Large intestine (tissue), 3 donors: ENCODE measurements around the gene ESPNL. TPM values are rescaled to one million over a fixed set of nuclear protein-coding genes. Genes with fewer than 3 reads are reported as not detected.

ENCODE experiments used
- DNase-seq, 2 donors: peaks; one replicate each; pipeline versions ENCODE4 v3.0.0 to v3.0.0-alpha.2; 2013
- H3K27ac ChIP-seq: one replicate; pipeline ENCODE4 v1.5.1; 2013; ENCODE audit warnings: low read length
- H3K27me3 ChIP-seq: 2 replicates; pipeline ENCODE4 v1.6.1; 2013; ENCODE audit warnings: low read length; ENCODE audit not compliant: control insufficient read depth, insufficient read depth
- H3K36me3 ChIP-seq: 2 replicates; pipeline ENCODE4 v1.6.1; 2013; ENCODE audit warnings: low read length; ENCODE audit not compliant: control insufficient read depth, insufficient read depth
- H3K4me1 ChIP-seq: one replicate; pipeline ENCODE4 v1.6.1; 2013; ENCODE audit warnings: low read length; ENCODE audit not compliant: control insufficient read depth, insufficient read depth
- H3K4me3 ChIP-seq: one replicate; pipeline ENCODE4 v1.5.1; 2013; ENCODE audit warnings: low read length
- H3K9me3 ChIP-seq: one replicate; pipeline ENCODE4 v1.6.1; 2013; ENCODE audit warnings: mild to moderate bottlenecking, low read depth, low read length, moderate library complexity; ENCODE audit not compliant: control insufficient read depth
- WGBS: methylation state at CpG from one replicate; pipeline ENCODE4 v1.1.5; 2013; ENCODE audit warnings: low lambda C conversion rate; ENCODE audit not compliant: insufficient coverage; 5-methylcytosine and 5-hydroxymethylcytosine counted together
- polyA plus RNA-seq: library from polyadenylated mRNA; unstranded; fragments of 120-200 nt; gene quantifications from one replicate; pipeline ENCODE4 v1.2.1, GENCODE V29; 2013

Gene ESPNL
- polyA plus RNA-seq, 1 donor, result 1.5 TPM

DNA sequence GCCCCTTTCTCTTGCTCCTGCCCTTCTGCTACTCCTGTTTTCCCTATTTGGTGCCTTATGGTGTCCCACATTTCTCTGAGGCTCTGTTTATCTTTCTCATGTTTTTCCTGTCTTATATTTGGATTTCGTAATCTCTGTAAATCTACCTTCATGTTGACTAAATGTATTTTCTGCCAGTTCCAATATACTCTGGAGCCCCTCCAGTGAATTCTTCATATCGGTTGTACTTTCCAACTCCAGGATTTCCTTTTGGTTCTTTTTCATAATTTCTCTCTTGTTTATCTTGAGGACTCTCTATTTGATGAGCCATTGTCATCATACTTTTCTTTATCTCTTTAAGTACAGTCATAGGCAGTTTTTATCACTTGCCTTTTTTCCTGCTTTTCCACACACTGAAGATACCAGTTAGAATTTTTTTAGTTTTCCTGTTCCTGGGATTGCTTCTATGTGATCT lies 20.2 kb upstream of the ESPNL start:
- WGBS, result 100% methylated on average over 2 of the region's 2 CpGs
- Histone ChIP-seq H3K27ac (no peak overlapping the region), H3K36me3 (peaks cover 52% of the 10 kb centered on the region), H3K4me3 (no peak overlapping the region), H3K27me3 (no peaks in the 10 kb centered on the region), H3K4me1 (no peaks in the 10 kb centered on the region), H3K9me3 (peaks cover 10% of the 10 kb centered on the region)
- DNase-seq, result no peak

DNA sequence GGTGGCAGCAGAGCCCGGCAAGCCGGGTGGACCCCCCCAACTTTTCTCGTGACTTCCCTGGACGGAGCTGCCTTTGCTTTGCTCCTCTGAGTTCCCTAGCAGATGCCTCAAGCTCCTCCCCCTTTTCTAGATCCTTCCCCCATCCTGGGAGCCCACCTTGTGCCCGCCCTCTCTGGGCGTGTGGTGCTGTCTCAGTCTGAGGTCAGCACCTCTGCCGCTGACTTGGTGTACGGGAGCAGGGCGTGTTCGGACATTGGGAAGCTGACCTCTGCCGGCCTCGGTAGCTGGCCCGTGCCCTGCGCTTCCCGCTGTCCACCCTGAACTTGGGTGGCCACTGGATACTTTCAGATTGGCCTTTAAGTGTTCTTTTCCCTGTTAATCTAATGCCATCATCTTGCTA lies 19.6 kb upstream of the ESPNL start:
- Histone ChIP-seq H3K4me1 (no peaks in the 10 kb centered on the region), H3K9me3 (peaks cover 10% of the 10 kb centered on the region), H3K4me3 (no peak overlapping the region), H3K27ac (no peak overlapping the region), H3K27me3 (no peaks in the 10 kb centered on the region), H3K36me3 (peaks cover 55% of the 10 kb centered on the region)
- no peak for DNase-seq
- WGBS, result no CpG with 5 or more reads among the region's 15 CpGs

DNA sequence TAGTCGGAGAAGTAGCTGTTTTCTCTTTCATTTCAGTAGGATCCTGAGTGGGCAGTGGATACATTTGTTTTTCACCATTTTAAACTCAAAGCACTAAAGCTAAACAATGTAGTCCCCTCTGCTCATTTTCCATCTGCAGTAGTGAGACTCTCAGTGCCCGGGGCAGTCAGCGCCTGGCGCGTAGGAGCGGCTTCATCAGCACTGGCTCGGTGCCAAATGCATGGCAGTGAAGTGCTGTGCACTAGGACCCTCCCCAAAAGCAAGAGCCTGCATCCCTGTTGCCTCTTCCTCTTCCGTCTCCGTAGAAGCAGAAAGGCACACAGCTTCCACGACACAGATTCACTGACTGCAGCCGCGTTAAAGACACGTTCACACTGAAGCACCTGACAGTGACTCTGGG lies 19.0 kb upstream of the ESPNL start:
- Histone ChIP-seq H3K36me3 (peaks cover 52% of the 10 kb centered on the region), H3K27me3 (no peaks in the 10 kb centered on the region), H3K4me1 (no peaks in the 10 kb centered on the region), H3K9me3 (peaks cover 10% of the 10 kb centered on the region), H3K4me3 (no peak overlapping the region), H3K27ac (no peak overlapping the region)
- WGBS, result no CpG with 5 or more reads among the region's 13 CpGs
- no peak for DNase-seq

DNA sequence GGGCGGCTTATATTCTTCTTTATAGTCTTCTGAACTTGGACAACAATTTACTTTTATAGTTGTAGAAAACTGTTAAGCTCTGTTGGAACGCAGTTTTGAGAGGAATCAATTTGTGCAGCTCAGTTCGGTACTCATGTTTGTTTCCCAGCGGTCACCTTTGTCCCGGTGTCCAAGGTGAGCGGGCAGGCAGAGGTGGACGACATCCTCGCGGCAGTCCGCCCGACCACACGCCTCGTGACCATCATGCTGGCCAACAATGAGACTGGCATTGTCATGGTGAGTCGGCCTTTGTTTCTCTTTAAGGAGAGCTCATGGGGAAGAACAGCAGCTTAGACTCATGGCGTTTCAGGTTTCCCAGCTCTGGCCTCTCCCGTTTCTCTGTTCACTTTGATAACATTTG lies 18.6 kb upstream of the ESPNL start:
- Histone ChIP-seq H3K9me3 (peaks cover 10% of the 10 kb centered on the region), H3K36me3 (peaks cover 52% of the 10 kb centered on the region), H3K4me1 (no peaks in the 10 kb centered on the region), H3K4me3 (no peak overlapping the region), H3K27me3 (no peaks in the 10 kb centered on the region), H3K27ac (no peak overlapping the region)
- WGBS, result 100% methylated on average over 2 of the region's 16 CpGs
- DNase-seq, result no peak

- Histone ChIP-seq H3K9me3 (peaks cover 10% of the 10 kb centered on the region), H3K36me3 (peaks cover 52% of the 10 kb centered on the region), H3K4me1 (no peaks in the 10 kb centered on the region), H3K27ac (no peak overlapping the region), H3K4me3 (no peak overlapping the region), H3K27me3 (no peaks in the 10 kb centered on the region)
- WGBS, result no CpG with 5 or more reads among the region's 17 CpGs
- no peak for DNase-seq
Observed at GRCh38 chr2:238082151-238082550, 18.0 kb upstream of the ESPNL start.

DNA sequence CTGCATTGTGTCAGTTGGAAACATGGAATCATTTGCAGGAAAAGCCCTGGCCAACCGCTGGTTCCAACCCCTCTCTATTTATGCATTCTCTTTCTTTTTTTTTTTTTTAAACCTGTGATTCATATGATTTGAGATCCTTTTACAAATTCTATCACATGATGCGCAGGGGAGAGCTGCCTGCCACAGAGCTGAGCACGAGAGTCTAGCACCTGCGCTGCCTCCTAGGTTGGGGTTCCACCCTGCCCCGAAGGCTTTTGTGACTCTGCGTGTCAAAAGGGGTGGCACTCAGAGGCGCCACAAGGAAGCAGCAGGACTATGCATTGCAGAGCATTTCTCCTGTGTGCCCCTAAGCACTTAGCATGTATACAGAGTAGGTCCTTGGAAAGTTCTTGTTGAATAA lies 17.3 kb upstream of the ESPNL start:
- WGBS, result 83% methylated on average over 1 of the region's 7 CpGs
- H3K4me1 ChIP-seq, result no peaks in the 10 kb centered on the region
- H3K36me3 ChIP-seq, result peaks cover 46% of the 10 kb centered on the region
- H3K9me3 ChIP-seq, result peaks cover 10% of the 10 kb centered on the region
- no peak overlapping the region for H3K27ac ChIP-seq
- no peak overlapping the region for H3K4me3 ChIP-seq
- H3K27me3 ChIP-seq, result no peaks in the 10 kb centered on the region
- no peak for DNase-seq

GRCh38 chr2:238083919-238084318 lies 16.2 kb upstream of the ESPNL start:
- no peak overlapping the region for H3K27ac ChIP-seq
- H3K36me3 ChIP-seq, result peaks cover 44% of the 10 kb centered on the region
- H3K27me3 ChIP-seq, result no peaks in the 10 kb centered on the region
- peaks cover 7% of the 10 kb centered on the region for H3K9me3 ChIP-seq
- no peaks in the 10 kb centered on the region for H3K4me1 ChIP-seq
- H3K4me3 ChIP-seq, result no peak overlapping the region
- no peak for DNase-seq
- WGBS, result 100% methylated on average over 1 of the region's 5 CpGs

GRCh38 chr2:238084761-238085160 lies 15.4 kb upstream of the ESPNL start:
- DNase-seq, result no peak
- Histone ChIP-seq H3K27me3 (no peaks in the 10 kb centered on the region), H3K36me3 (peaks cover 47% of the 10 kb centered on the region), H3K27ac (no peak overlapping the region), H3K9me3 (peaks cover 7% of the 10 kb centered on the region), H3K4me1 (no peaks in the 10 kb centered on the region), H3K4me3 (no peak overlapping the region)
- WGBS, result 100% methylated on average over 1 of the region's 7 CpGs

DNA sequence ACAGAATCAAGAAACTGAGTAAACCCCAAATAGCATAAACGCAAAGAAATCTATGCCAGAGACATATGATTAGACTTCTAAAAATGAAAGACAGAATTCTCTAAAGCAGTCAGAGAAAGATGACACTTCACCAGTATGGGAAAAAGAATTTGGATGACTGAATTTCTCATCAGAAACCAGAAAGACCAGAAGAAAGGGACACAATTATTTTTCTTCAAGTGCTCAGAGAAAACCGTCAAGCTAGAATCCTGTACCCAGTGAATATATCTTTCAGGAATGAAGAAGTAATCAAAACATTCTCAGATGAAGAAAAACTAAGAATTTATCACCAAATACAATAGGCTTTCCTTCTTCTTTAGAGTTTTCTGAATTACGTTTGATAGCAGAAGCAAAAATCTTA lies 14.2 kb upstream of the ESPNL start:
- Histone ChIP-seq H3K36me3 (peaks cover 40% of the 10 kb centered on the region), H3K9me3 (no peaks in the 10 kb centered on the region), H3K4me1 (no peaks in the 10 kb centered on the region), H3K4me3 (no peak overlapping the region), H3K27me3 (no peaks in the 10 kb centered on the region), H3K27ac (no peak overlapping the region)
- 100% methylated on average over 3 of the region's 3 CpGs for WGBS
- no peak for DNase-seq

DNA sequence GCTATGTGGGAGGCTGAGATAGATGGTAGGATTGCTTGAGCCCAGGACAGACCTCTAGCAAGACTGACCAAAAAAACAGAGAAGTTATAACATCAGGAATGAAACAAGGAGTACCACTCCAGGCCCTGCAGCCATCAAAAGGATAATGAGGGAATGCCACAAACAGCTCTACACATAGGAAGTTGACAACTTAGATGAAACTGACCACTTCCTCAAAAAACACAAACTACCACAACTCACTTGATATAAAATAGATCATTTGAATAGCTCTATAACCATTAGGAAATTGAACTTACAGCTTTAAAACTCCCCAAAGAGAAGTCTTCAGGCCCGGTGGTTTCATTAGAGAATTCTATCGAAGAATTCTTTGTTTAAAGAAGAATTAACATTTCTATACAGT lies 12.9 kb upstream of the ESPNL start:
- DNase-seq, result no peak
- Histone ChIP-seq H3K27ac (no peak overlapping the region), H3K36me3 (peaks cover 26% of the 10 kb centered on the region), H3K4me3 (no peak overlapping the region), H3K4me1 (no peaks in the 10 kb centered on the region), H3K9me3 (no peaks in the 10 kb centered on the region), H3K27me3 (no peaks in the 10 kb centered on the region)
- WGBS, result 100% methylated on average over 2 of the region's 2 CpGs

GRCh38 chr2:238090887-238091286 lies 9.3 kb upstream of the ESPNL start:
- H3K27ac ChIP-seq, result no peak overlapping the region
- DNase-seq, result no peak
- no peaks in the 10 kb centered on the region for H3K9me3 ChIP-seq
- no peaks in the 10 kb centered on the region for H3K27me3 ChIP-seq
- H3K4me1 ChIP-seq, result no peaks in the 10 kb centered on the region
- 87% methylated on average over 3 of the region's 4 CpGs for WGBS
- peaks cover 10% of the 10 kb centered on the region for H3K36me3 ChIP-seq
- H3K4me3 ChIP-seq, result no peak overlapping the region
